SU-DHL-6 (cell line): ENCODE results near the gene PORCN.

ENCODE experiments used
- H2AFZ ChIP-seq: fragments of 200-600 bp; sonication (generic); 2 replicates; pipeline ENCODE4 v1.6.1; 2014; ENCODE audit warnings: low read depth, mild to moderate bottlenecking, moderate library complexity, mixed read lengths, antibody characterized with exemption, low read length; ENCODE audit not compliant: severe bottlenecking
- H3F3A ChIP-seq: fragments of 200-600 bp; shearing (Covaris generic); 2 replicates; pipeline ENCODE4 v1.6.0; 2016; ENCODE audit warnings: antibody characterized with exemption, mild to moderate bottlenecking; ENCODE audit not compliant: insufficient read depth
- H3K27ac ChIP-seq: fragments of 200-600 bp; sonication (generic); 2 replicates; pipeline ENCODE4 v1.5.1; 2016; ENCODE audit warnings: low read depth, mild to moderate bottlenecking, low read length, moderate library complexity, mixed read lengths
- H3K27me3 ChIP-seq: fragments of 200-600 bp; sonication (generic), shearing (Covaris generic); 2 replicates; pipeline ENCODE4 v1.6.0; 2014; ENCODE audit warnings: mild to moderate bottlenecking, low read length
- H3K36me3 ChIP-seq: fragments of 200-600 bp; sonication (generic); 2 replicates; pipeline ENCODE4 v1.6.1; 2014; ENCODE audit warnings: mild to moderate bottlenecking, low read length, mixed read lengths
- H3K4me2 ChIP-seq: fragments of 300-600, 200-600 bp; shearing (Covaris generic), sonication (generic); 2 replicates; pipeline ENCODE4 v1.6.0; 2014; ENCODE audit warnings: low read length, low read depth, mild to moderate bottlenecking; ENCODE audit not compliant: poor library complexity, severe bottlenecking
- H3K4me3 ChIP-seq: fragments of 200-600 bp; sonication (generic); 2 replicates; pipeline ENCODE4 v1.5.1; 2014; ENCODE audit warnings: antibody characterized with exemption, low read length, mild to moderate bottlenecking, mixed read lengths; ENCODE audit not compliant: insufficient read depth, poor library complexity, severe bottlenecking
- H3K79me2 ChIP-seq: fragments of 200-600 bp; sonication (generic); 2 replicates; pipeline ENCODE4 v1.6.1; 2014; ENCODE audit warnings: mild to moderate bottlenecking, low read length, moderate library complexity; ENCODE audit not compliant: insufficient read depth
- H3K9ac ChIP-seq: fragments of 200-600 bp; sonication (generic); 2 replicates; pipeline ENCODE4 v1.7.0; 2014; ENCODE audit warnings: mild to moderate bottlenecking, low read length
- H3K9me2 ChIP-seq: fragments of 200-600 bp; sonication (generic); replicated peaks from 2 replicates; pipeline ENCODE4 v1.6.1; 2014; ENCODE audit warnings: low read length; ENCODE audit not compliant: insufficient read depth
- H3K9me3 ChIP-seq: fragments of 200-600 bp; sonication (generic); 2 replicates; pipeline ENCODE4 v1.6.1; 2014; ENCODE audit warnings: low read length, mixed read lengths; ENCODE audit not compliant: insufficient read depth
- H4K20me1 ChIP-seq: fragments of 200-600 bp; sonication (generic); 2 replicates; pipeline ENCODE4 v1.6.1; 2014; ENCODE audit warnings: low read depth, mild to moderate bottlenecking, antibody characterized with exemption, low read length, moderate library complexity, mixed read lengths
- CTCF ChIP-seq: fragments of 200-600 bp; sonication (generic); IDR thresholded peaks from one replicate; pipeline ENCODE4 v1.5.1; 2017; ENCODE audit warnings: antibody characterized with exemption, mild to moderate bottlenecking, low read length, moderate library complexity; ENCODE audit not compliant: insufficient read depth, poor library complexity, severe bottlenecking
- EZH2phosphoT487 ChIP-seq: fragments of 200-600 bp; sonication (generic), shearing (Covaris generic); conservative IDR thresholded peaks from 2 replicates; pipeline ENCODE4 v1.6.1; 2018; ENCODE audit warnings: mild to moderate bottlenecking, antibody characterized with exemption, low read length, moderate library complexity, mixed read lengths

Gene PORCN

GRCh38 chrX:48492293-48492910 lies 16.4 kb upstream of the PORCN start:
- Histone ChIP-seq H3K9ac (no peak overlapping the region), H3K4me2 (no peak overlapping the region)

GRCh38 chrX:48493890-48494364 lies 14.9 kb upstream of the PORCN start:
- H3K4me2 ChIP-seq: no peak overlapping the region
- H3K4me3 ChIP-seq: no peak overlapping the region
- H3K36me3 ChIP-seq: no peaks in the 10 kb centered on the region
- no peaks in the 10 kb centered on the region for H3K9me3 ChIP-seq
- TF ChIP-seq EZH2phosphoT487 (no peak), CTCF (peak; percentile 11)
- no peak overlapping the region for H3K27ac ChIP-seq
- no peak overlapping the region for H2AFZ ChIP-seq
- H3K79me2 ChIP-seq: no peaks in the 10 kb centered on the region
- no peak overlapping the region for H3K9ac ChIP-seq
- no peaks in the 10 kb centered on the region for H4K20me1 ChIP-seq
- no peaks in the 10 kb centered on the region for H3K9me2 ChIP-seq
- no peaks in the 10 kb centered on the region for H3K27me3 ChIP-seq
- no peaks in the 10 kb centered on the region for H3F3A ChIP-seq

More at GRCh38 chrX:48492293-48492910, 16.4 kb upstream of the PORCN start:
- Histone ChIP-seq H3K27me3 (no peaks in the 10 kb centered on the region), H3K27ac (no peak overlapping the region), H4K20me1 (no peaks in the 10 kb centered on the region), H3K9me2 (no peaks in the 10 kb centered on the region), H3K36me3 (no peaks in the 10 kb centered on the region), H3K4me3 (no peak overlapping the region), H3K79me2 (no peaks in the 10 kb centered on the region), H2AFZ (no peak overlapping the region), H3F3A (no peaks in the 10 kb centered on the region), H3K9me3 (no peaks in the 10 kb centered on the region)
- TF ChIP-seq CTCF (no peak), EZH2phosphoT487 (no peak)

- no peak overlapping the region for H3K27ac ChIP-seq
- H3K79me2 ChIP-seq: no peaks in the 10 kb centered on the region
- H3K4me2 ChIP-seq: no peak overlapping the region
- H3K9me2 ChIP-seq: no peaks in the 10 kb centered on the region
- no peak overlapping the region for H3K4me3 ChIP-seq
- no peak overlapping the region for H3K9ac ChIP-seq
- TF ChIP-seq EZH2phosphoT487 (no peak), CTCF (no peak)
- no peaks in the 10 kb centered on the region for H3K27me3 ChIP-seq
- no peaks in the 10 kb centered on the region for H3K9me3 ChIP-seq
- no peaks in the 10 kb centered on the region for H3K36me3 ChIP-seq
- H2AFZ ChIP-seq: no peak overlapping the region
- no peaks in the 10 kb centered on the region for H3F3A ChIP-seq
- H4K20me1 ChIP-seq: no peaks in the 10 kb centered on the region
These were observed 12.1 kb upstream of the PORCN start for GRCh38 chrX:48496660-48497059.
